IPS-18c (cell line): ENCODE results near the gene KDM8.

Experiments used
- H3K4me3 ChIP-seq: 2 replicates; pipeline ENCODE4 v1.7.0; 2013; ENCODE audit warnings: low read depth, mild to moderate bottlenecking, low read length, moderate library complexity; ENCODE audit not compliant: insufficient read depth
- H3K9me3 ChIP-seq: one replicate; pipeline ENCODE4 v1.6.1; 2013; ENCODE audit warnings: mild to moderate bottlenecking, low read length, moderate library complexity; ENCODE audit not compliant: control insufficient read depth, insufficient read depth

The KDM8 gene

DNA sequence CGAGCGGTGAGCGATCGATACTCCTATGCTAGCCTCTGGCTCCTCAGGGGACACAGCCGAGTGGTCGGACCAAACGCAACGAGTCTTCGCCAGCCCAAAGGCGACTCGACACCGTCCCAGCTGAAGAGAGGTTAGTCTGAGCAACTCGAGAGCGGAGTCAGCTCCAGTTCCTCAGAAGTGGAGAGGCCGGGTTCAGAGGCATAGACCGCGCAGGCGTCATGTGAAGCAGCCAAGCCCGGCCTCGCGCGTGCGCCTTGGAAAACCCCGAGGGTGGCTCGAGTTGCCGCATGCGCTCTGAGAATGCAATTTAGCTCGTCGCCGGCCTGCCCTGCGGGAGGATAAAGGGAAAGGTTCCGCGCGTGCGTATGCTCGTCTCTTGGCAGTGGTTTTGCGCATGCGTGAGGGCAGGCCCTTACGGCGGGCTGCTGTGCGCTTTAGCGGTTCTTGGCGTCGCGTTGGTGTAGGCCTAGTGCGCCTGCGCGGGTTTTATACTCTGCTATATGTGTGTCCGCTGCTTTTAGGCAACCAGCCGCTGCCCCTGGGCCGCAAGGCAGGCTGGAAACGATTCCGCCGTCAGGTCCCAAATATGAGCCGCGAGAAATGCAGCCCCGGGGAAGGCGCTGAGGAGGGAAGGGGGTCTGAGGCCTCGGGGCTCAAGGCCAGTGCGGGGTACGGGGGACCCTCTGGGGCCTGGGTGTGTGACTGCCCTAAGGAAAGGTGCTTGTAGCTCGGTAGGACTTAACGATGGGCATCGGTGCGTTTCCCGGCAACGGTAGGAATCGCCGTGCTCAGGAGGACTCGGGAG lies at the start of gene KDM8:
Gene KDM8, plus strand, starts transcription at position 20 of the 805 bp plus-strand sequence. CDS start 6,598 bp downstream, outside the sequence.
- H3K4me3 ChIP-seq = peak within 1 kb of the TSS; percentile 86
- peaks cover 2% of the 10 kb centered on the region for H3K9me3 ChIP-seq

DNA sequence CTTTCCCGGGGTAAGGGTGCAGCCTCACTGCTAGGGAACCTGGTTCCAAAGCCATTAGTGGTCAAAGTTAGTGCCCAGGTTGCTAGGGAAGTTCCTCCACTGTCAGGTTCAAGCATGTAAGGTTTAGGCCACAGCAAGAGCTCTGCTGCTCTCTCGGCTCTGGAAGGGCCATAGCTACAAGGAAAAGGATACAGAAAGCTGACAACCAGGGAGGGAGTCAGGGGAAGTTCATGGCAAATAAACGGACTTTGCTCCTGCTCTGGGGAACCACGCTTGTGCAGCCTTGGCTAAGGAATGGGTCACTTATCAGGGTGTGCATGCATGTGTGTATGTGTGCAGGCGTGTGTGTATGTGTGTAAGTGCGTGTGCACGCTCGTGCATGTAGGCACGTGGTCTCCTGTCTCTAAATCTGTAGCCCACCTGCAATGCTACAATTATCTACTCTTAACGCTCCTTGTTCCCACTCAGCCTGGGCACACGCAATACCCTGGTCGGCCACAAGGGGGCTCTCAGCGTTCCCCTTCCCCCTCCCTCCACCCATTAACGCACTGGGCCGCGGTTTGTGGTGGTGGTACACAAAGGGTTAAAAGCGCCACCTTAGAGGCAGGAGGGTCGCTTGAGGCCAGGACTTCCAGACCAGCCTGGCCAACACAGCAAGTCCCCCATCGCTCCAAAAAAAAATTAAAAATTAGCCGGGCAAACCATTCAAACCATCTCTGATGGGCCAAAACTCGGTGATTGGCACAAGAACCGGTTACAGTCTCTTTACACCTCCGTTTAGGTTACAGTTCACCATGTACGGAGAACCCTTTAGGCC lies 48.4 kb upstream of the KDM8 start:
- Histone ChIP-seq H3K4me3 (no peak overlapping the region), H3K9me3 (no peaks in the 10 kb centered on the region)

DNA sequence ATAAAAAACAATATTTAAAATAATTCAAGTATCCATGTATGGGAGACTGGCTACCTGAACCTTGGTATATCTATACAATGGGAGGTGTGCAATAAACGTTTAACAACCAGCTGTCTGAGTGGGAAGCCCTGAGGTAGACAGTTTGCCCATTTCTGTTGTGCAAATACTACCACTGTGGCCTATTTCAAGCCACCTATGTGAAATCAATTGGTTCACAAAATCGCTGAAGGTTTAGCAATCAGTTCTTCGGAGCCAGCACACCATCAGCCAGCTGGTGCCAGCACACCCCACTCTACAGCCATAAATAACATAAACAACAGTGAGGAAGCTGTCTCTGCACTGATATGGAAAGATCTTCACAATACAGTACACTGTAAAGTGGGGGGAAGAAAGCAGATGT lies 46.7 kb upstream of the KDM8 start:
- Histone ChIP-seq H3K4me3 (no peak overlapping the region), H3K9me3 (no peaks in the 10 kb centered on the region)

DNA sequence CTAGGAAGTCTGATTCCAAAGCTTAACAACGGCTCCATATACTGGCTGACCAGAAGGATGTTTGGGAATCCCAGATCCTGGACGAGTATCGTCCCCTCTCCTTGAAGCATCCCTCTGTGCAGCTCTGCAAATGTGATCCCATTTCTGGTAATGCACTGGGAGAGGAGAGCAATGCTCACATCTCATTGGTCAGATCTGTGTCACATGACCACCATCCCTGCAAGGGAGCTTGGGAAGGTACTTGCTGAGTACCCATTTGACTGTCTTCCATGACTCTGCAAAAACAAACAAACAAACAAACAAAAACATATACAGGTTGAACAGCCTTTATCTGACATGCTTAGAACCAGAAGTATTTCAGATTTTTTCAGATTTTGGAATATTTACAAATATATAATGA lies 41.9 kb upstream of the KDM8 start:
- H3K4me3 ChIP-seq = no peak overlapping the region
- H3K9me3 ChIP-seq = no peaks in the 10 kb centered on the region

DNA sequence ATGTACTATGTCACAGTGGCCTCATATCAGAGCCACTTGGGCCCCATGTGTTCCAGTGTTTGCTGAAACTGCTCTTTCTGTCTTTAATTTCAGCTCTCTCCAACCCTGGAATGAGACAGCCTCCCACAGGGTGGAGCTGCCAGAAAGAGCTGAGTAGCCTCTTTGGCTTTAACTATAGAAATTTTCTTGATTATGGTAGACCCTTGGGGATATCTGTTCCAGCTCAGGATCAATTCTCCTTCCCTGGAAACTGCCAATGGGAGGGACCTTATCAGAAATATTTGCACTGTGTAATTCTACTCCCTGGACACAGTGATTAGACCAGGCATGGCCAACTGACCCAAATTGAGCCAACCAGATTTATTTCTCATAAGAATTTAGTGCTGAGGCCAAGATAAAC lies 39.0 kb upstream of the KDM8 start:
- no peaks in the 10 kb centered on the region for H3K9me3 ChIP-seq

DNA sequence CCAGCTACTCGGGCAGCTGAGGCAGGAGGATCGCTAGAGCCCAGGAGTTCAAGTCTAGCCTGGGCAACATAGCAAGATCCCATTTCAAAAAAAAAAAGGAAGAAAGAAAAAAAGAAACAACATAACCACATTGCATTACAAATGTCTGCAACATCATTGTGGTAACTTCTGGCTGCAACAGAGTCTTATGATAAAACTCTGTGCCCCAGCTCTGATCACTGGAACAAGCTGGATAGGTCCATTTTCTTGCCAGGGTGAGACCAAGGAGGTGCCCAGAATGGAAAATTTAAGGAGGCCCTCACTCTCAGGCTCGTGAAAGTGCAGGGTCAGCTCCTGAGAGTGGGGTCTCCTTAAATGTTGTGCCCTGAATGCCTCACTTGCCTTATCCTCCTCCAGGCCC lies 37.8 kb upstream of the KDM8 start:
- no peaks in the 10 kb centered on the region for H3K9me3 ChIP-seq
- no peak overlapping the region for H3K4me3 ChIP-seq

More for the DNA sequence above, 39.0 kb upstream of the KDM8 start:
- H3K4me3 ChIP-seq = no peak overlapping the region

DNA sequence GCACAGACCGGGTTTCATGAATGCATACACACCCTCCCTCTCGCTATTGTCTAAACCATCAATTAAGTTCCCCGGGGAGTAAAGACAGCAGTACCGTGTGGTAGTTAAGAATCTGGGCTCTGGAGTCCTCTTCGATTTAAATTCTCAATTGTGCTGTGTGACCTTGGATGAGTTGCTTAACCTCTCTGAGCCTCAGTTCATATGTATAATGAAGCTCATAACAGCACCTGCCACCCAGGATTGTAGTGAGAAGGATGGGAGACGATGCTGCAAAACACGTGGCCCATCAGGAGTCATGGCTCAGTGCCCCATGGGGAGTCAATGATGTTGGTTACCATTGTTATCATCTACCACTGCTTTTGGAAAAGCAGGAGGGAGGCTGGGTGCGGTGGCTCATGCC lies 34.5 kb upstream of the KDM8 start:
- H3K9me3 ChIP-seq = no peaks in the 10 kb centered on the region
- H3K4me3 ChIP-seq = no peak overlapping the region

DNA sequence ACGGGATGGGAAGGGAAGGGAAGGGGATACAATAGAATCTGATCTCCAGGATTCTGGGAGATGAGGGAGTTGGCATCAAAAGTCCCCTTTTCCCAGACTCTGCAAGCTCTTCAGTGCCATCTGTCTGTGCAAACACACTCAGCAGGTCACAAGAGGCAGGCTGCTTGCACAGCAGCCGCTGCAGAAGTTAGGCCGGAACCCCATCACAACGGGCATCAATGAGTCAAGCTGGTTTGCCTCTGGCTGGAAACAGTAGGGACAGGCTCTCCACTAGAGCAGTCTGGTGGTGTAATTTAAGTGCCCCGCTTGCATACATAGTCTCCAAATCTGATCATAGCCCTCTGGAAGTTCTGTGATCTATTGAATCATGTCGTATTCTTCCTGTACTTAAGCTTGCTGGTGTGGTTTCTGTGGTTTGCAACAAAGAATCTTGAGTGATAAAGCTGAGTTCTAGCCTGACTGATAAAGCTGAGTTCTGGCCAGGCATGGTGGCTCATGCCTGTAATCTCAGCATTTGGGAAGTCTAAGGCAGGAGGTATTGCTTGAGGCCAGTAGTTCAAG lies 33.7 kb upstream of the KDM8 start:
- Histone ChIP-seq H3K9me3 (no peaks in the 10 kb centered on the region), H3K4me3 (no peak overlapping the region)

DNA sequence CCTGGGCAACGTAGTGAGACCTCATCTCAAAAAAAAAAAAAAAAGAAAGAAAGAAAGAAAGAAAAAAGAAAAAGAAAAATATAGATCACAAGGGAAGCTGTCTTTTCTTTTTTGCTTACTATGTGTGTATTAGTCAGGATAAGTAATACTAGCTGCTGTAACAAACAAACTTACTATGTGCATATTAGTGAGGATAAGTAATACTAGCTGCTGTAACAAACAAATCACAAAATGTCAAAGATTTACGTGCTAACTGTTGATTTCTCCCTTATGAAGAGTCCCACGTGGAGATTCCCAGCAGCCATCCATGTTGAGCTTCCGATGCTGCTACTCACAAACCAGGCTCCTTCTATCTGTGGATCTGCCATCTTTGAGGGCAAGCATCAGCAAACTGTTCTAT lies 31.7 kb upstream of the KDM8 start:
- Histone ChIP-seq H3K9me3 (no peaks in the 10 kb centered on the region), H3K4me3 (no peak overlapping the region)

DNA sequence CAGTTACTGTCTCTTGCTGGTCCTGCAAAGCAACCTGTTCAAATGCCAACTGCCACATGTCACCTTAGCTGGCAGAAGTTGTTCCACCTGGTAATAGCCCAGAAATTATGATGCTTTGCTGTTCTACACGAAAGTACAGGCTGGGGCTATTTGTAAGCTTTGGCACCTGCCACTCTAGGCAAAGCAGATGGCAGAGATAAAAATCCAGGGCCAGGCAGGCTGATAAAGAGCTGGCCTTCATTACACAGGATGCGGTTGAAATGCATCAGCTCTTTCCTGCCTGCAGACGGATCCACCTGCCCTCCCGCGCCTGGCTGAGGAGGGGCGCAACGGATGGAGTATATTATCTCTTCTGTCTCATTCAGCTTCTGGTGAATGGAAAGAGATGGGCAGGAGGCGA lies 29.3 kb upstream of the KDM8 start:
- no peaks in the 10 kb centered on the region for H3K9me3 ChIP-seq
- H3K4me3 ChIP-seq = no peak overlapping the region

DNA sequence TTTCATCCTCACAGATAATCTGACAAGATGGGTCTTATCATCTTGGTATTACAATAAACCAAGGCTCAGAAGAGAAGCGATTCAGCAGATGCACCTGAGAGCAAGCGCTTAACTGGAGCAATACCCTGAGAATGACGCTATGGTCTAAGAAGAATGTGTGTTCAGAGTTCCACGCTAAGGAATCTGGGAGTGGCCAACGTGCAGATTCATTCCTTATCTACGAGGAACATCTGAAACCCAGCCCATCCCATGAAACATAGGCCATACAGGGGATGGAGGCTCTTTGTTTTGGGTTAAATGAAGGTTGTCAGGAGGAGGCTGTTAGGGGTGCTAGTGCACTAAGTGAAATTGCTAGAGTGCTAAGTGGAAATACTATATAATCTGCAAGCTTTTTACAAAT lies 28.5 kb upstream of the KDM8 start:
- H3K4me3 ChIP-seq = no peak overlapping the region

DNA sequence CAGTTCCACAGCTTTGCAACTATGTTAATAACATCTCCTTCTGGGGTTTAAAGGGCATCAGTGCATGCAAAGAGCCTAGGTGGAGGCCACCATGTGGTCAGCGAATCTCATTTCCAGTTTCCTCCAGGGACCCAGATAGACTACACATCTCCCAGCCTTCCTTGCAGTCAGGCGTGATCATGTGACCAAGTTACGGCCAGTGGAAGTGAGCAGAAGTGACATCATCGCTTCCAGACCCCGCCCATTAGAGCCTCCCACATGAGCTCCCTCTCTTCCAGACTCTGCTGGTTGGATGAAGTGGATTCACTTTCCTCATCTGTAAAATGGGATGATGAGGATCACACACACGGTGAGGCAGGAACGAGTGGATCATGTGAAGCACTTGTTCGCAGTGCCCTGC lies 27.4 kb upstream of the KDM8 start:
- H3K4me3 ChIP-seq = no peak overlapping the region
- H3K9me3 ChIP-seq = no peaks in the 10 kb centered on the region

More for the DNA sequence above, 28.5 kb upstream of the KDM8 start:
- H3K9me3 ChIP-seq = no peaks in the 10 kb centered on the region

DNA sequence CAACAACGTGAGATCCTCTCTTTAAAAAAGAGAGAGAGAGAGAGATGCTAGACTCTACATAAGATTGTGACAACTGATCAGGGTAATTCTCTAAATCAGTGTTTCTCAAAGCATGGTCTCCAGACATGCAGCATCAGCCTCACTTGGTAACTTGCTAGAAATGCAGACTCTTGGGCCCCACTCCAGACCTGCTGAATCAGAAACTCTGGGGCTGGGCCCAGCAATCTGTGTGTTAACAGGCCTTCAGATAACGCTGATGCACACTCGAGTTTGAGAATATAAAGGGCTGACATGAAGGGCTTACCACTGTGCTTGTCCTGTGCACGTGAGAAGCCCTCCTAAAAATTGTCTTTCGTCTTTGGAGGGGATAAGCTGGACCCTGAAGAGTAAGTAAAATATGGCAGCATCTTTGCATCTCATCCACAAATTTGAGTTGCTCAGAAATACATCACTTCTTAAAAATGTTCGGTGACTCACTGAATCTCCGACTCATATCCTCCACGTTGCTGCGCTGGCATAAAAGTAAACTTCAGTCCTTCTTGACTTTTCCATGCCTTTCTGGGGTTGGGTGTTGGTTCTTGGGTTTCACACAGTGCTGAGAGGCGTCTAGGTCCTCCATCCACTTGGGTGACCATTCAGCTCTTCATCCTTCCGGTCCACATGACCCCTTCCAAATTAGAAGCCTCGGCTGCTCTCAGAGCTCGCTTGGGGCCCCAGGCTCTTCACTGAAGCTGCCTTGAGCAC lies 26.1 kb upstream of the KDM8 start:
- no peak overlapping the region for H3K4me3 ChIP-seq
- H3K9me3 ChIP-seq = no peaks in the 10 kb centered on the region

DNA sequence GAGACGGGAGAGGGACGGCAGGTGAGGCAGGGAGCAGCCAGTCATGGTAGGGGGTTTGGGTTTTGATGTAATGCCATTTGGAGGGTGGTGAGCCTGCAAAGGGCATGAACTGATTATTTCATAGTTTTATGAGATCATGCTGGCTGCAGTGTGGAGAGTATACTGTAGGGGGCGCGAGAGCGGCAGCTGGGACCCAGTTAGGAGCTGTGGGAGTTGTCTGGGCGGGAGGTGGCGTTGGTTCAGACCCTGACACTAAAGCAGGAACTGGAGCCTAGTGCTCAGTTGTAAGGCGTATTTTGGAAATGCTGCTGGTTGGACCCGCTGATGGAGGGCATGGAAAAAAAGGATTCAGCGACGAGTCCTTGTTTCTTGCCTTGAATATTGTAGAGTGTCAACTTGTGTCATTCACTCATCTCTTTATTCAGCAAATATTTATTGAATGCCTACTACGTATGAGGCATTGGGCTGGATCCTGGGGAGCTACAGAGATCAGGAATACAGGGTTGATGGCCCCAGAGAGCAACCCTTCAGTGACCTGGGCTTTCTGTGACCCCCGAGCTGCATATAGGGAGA lies 23.7 kb upstream of the KDM8 start:
- Histone ChIP-seq H3K4me3 (no peak overlapping the region), H3K9me3 (no peaks in the 10 kb centered on the region)

DNA sequence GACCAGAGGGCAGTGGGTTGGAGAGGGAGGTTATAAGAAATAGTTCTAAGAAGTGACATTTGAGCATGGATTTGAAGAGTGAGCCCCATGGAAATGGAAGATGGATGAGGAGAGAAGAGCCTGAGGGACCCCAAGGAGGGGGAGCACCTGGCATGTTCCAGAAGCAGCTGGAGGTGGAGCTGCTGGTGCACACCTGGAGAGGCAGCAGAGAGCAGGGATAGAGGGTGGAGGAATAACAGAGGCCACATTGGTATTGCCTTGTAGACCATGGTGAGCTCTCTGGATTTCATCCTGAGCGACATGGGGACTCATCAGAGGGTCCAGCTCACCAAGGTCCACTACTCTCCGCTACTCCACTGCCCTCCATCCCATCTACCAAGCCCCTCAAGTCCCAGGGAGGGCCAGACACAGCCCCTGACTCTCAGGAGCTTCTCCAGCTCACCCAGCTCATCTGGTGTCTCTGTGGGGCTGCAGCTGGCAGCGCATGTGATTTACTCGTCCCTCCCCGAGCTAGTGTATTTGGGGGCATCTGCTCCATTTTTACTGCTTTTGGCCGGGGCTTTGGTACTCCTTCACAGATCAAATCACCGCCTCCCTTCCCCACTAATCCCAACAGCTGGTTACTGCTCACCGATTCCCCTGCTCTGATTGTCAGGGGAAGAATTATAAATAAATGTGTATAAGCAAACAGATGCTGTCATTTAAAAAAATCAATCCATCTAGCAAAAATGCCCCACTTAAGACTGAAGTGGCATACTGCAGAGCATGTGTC lies 22.1 kb upstream of the KDM8 start:
- no peak overlapping the region for H3K4me3 ChIP-seq
- H3K9me3 ChIP-seq = no peaks in the 10 kb centered on the region

DNA sequence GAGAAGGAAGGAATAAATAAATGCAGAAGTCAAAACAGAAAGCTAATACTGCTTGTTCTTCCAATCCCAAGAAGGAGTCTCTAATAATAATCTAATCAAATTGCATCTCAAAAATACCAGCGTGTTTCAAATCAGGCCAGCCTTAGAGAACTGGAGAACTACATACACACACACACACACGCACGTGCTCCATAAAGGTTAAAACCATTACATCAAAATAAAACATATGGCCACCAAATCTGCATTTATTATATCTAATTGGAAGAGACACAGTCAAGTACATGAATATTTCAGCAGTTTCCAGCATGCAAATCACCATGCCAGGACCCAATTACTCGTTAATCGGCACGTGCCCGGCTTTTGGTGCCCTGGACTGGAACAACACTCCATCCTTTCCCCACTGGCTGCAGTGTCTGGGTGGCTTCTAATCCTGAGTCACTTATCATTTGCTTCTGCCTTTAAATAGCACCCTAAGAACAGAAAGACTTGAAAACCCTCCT lies 20.4 kb upstream of the KDM8 start:
- Histone ChIP-seq H3K9me3 (no peaks in the 10 kb centered on the region), H3K4me3 (no peak overlapping the region)
